ENCODE measurements around the gene LRP2.
"Not testable (repeated sequence)": the region's sequence is repeated elsewhere in the genome, so short reads cannot be mapped to it uniquely, and the experiment has no call there.

The LRP2 gene

GRCh38 chr2:169362118-169362893 is at the start of gene LRP2:
Gene LRP2 (minus strand): TSS chr2:169362534. CDS start chr2:169362399, 135 bp downstream.
- Histone ChIP-seq H3K9me3 (ENCODE audit: control insufficient read depth in 1 of 2, low read length in 2 of 2) (no peaks in the 10 kb centered on the region), H3K36me3 (ENCODE audit: control insufficient read depth in 1 of 2, insufficient read depth in 2 of 2, low read length in 2 of 2) (no peaks in the 10 kb centered on the region), H3K27me3 (ENCODE audit: control insufficient read depth in 1 of 2, insufficient read depth in 2 of 2, low read length in 2 of 2) (peaks cover 44 to 48% of the 10 kb centered on the region in 2 donors), H3K4me3 (ENCODE audit: low read depth in 1 of 2, low read length in 2 of 2) (peak within 1 kb of the TSS; percentile 74 to 85), H3K27ac (ENCODE audit: low read depth, low read length) (no peak within 1 kb of the TSS), H3K9ac (ENCODE audit: low read depth in 1 of 2, low read length in 2 of 2) (no peak within 1 kb of the TSS), H3K4me1 (ENCODE audit: control insufficient read depth in 1 of 2, insufficient read depth in 2 of 2, low read length in 2 of 2) (peaks cover 31 to 38% of the 10 kb centered on the region in 2 donors)

GRCh38 chr2:169406891-169407290 is 44.6 kb upstream of the LRP2 start:
- H3K27ac ChIP-seq (ENCODE audit: low read depth, low read length) = no peak overlapping the region
- no peaks in the 10 kb centered on the region for H3K9me3 ChIP-seq (ENCODE audit: control insufficient read depth in 1 of 2, low read length in 2 of 2)
- H3K36me3 ChIP-seq (ENCODE audit: control insufficient read depth in 1 of 2, insufficient read depth in 2 of 2, low read length in 2 of 2) = no peaks in the 10 kb centered on the region
- H3K9ac ChIP-seq (ENCODE audit: low read depth in 1 of 2, low read length in 2 of 2) = no peak overlapping the region
- no peaks in the 10 kb centered on the region for H3K27me3 ChIP-seq (ENCODE audit: control insufficient read depth in 1 of 2, insufficient read depth in 2 of 2, low read length in 2 of 2)
- H3K4me3 ChIP-seq (ENCODE audit: low read depth in 1 of 2, low read length in 2 of 2) = no peak overlapping the region
- no peaks in the 10 kb centered on the region for H3K4me1 ChIP-seq (ENCODE audit: control insufficient read depth in 1 of 2, insufficient read depth in 2 of 2, low read length in 2 of 2)

- H3K27ac ChIP-seq (ENCODE audit: low read depth, low read length); H3K27me3 ChIP-seq (ENCODE audit: control insufficient read depth in 1 of 2, insufficient read depth in 2 of 2, low read length in 2 of 2); H3K9me3 ChIP-seq (ENCODE audit: control insufficient read depth in 1 of 2, low read length in 2 of 2); H3K9ac ChIP-seq (ENCODE audit: low read depth in 1 of 2, low read length in 2 of 2); H3K36me3 ChIP-seq (ENCODE audit: control insufficient read depth in 1 of 2, insufficient read depth in 2 of 2, low read length in 2 of 2); H3K4me1 ChIP-seq (ENCODE audit: control insufficient read depth in 1 of 2, insufficient read depth in 2 of 2, low read length in 2 of 2); H3K4me3 ChIP-seq (ENCODE audit: low read depth in 1 of 2, low read length in 2 of 2): not testable (repeated sequence)
Measured at GRCh38 chr2:169399491-169399890, 37.2 kb upstream of the LRP2 start.

- Histone ChIP-seq H3K9ac (ENCODE audit: low read depth in 1 of 2, low read length in 2 of 2) (no peak overlapping the region), H3K4me3 (ENCODE audit: low read depth in 1 of 2, low read length in 2 of 2) (no peak overlapping the region), H3K36me3 (ENCODE audit: control insufficient read depth in 1 of 2, insufficient read depth in 2 of 2, low read length in 2 of 2) (no peaks in the 10 kb centered on the region), H3K27me3 (ENCODE audit: control insufficient read depth in 1 of 2, insufficient read depth in 2 of 2, low read length in 2 of 2) (peaks cover 0 to 3% of the 10 kb centered on the region in 2 donors), H3K27ac (ENCODE audit: low read depth, low read length) (no peak overlapping the region), H3K4me1 (ENCODE audit: control insufficient read depth in 1 of 2, insufficient read depth in 2 of 2, low read length in 2 of 2) (no peaks in the 10 kb centered on the region), H3K9me3 (ENCODE audit: control insufficient read depth in 1 of 2, low read length in 2 of 2) (no peaks in the 10 kb centered on the region)
Measured at GRCh38 chr2:169397697-169398096, 35.4 kb upstream of the LRP2 start.

GRCh38 chr2:169395821-169396374 is 33.6 kb upstream of the LRP2 start:
- H3K27me3 ChIP-seq (ENCODE audit: control insufficient read depth in 1 of 2, insufficient read depth in 2 of 2, low read length in 2 of 2) = peaks cover 0 to 3% of the 10 kb centered on the region in 2 donors
- no peaks in the 10 kb centered on the region for H3K36me3 ChIP-seq (ENCODE audit: control insufficient read depth in 1 of 2, insufficient read depth in 2 of 2, low read length in 2 of 2)
- H3K4me3 ChIP-seq (ENCODE audit: low read depth in 1 of 2, low read length in 2 of 2) = no peak overlapping the region
- H3K9ac ChIP-seq (ENCODE audit: low read depth in 1 of 2, low read length in 2 of 2) = no peak overlapping the region
- peaks cover 0 to 3% of the 10 kb centered on the region in 2 donors for H3K4me1 ChIP-seq (ENCODE audit: control insufficient read depth in 1 of 2, insufficient read depth in 2 of 2, low read length in 2 of 2)
- no peak overlapping the region for H3K27ac ChIP-seq (ENCODE audit: low read depth, low read length)
- H3K9me3 ChIP-seq (ENCODE audit: control insufficient read depth in 1 of 2, low read length in 2 of 2) = no peaks in the 10 kb centered on the region

GRCh38 chr2:169393068-169393590 is 30.8 kb upstream of the LRP2 start:
- Histone ChIP-seq H3K4me3 (ENCODE audit: low read depth in 1 of 2, low read length in 2 of 2) (no peak overlapping the region), H3K27ac (ENCODE audit: low read depth, low read length) (no peak overlapping the region), H3K36me3 (ENCODE audit: control insufficient read depth in 1 of 2, insufficient read depth in 2 of 2, low read length in 2 of 2) (no peaks in the 10 kb centered on the region), H3K27me3 (ENCODE audit: control insufficient read depth in 1 of 2, insufficient read depth in 2 of 2, low read length in 2 of 2) (peaks cover 0 to 3% of the 10 kb centered on the region in 2 donors), H3K9me3 (ENCODE audit: control insufficient read depth in 1 of 2, low read length in 2 of 2) (no peaks in the 10 kb centered on the region), H3K9ac (ENCODE audit: low read depth in 1 of 2, low read length in 2 of 2) (no peak overlapping the region), H3K4me1 (ENCODE audit: control insufficient read depth in 1 of 2, insufficient read depth in 2 of 2, low read length in 2 of 2) (peaks cover 0 to 10% of the 10 kb centered on the region in 2 donors)

GRCh38 chr2:169391236-169391635 is 28.9 kb upstream of the LRP2 start:
- Histone ChIP-seq H3K9ac (ENCODE audit: low read depth in 1 of 2, low read length in 2 of 2) (no peak overlapping the region), H3K27me3 (ENCODE audit: control insufficient read depth in 1 of 2, insufficient read depth in 2 of 2, low read length in 2 of 2) (peaks cover 0 to 3% of the 10 kb centered on the region in 2 donors), H3K4me1 (ENCODE audit: control insufficient read depth in 1 of 2, insufficient read depth in 2 of 2, low read length in 2 of 2) (peaks cover 0 to 22% of the 10 kb centered on the region in 2 donors), H3K4me3 (ENCODE audit: low read depth in 1 of 2, low read length in 2 of 2) (no peak overlapping the region), H3K9me3 (ENCODE audit: control insufficient read depth in 1 of 2, low read length in 2 of 2) (no peaks in the 10 kb centered on the region), H3K27ac (ENCODE audit: low read depth, low read length) (no peak overlapping the region), H3K36me3 (ENCODE audit: control insufficient read depth in 1 of 2, insufficient read depth in 2 of 2, low read length in 2 of 2) (no peaks in the 10 kb centered on the region)

GRCh38 chr2:169388161-169388560 is 25.8 kb upstream of the LRP2 start:
- Histone ChIP-seq H3K27ac (ENCODE audit: low read depth, low read length) (no peak overlapping the region), H3K27me3 (ENCODE audit: control insufficient read depth in 1 of 2, insufficient read depth in 2 of 2, low read length in 2 of 2) (peaks cover 0 to 3% of the 10 kb centered on the region in 2 donors), H3K4me3 (ENCODE audit: low read depth in 1 of 2, low read length in 2 of 2) (no peak overlapping the region), H3K9ac (ENCODE audit: low read depth in 1 of 2, low read length in 2 of 2) (no peak overlapping the region), H3K36me3 (ENCODE audit: control insufficient read depth in 1 of 2, insufficient read depth in 2 of 2, low read length in 2 of 2) (no peaks in the 10 kb centered on the region), H3K4me1 (ENCODE audit: control insufficient read depth in 1 of 2, insufficient read depth in 2 of 2, low read length in 2 of 2) (peaks cover 0 to 23% of the 10 kb centered on the region in 2 donors), H3K9me3 (ENCODE audit: control insufficient read depth in 1 of 2, low read length in 2 of 2) (no peaks in the 10 kb centered on the region)

GRCh38 chr2:169386722-169387121 is 24.4 kb upstream of the LRP2 start:
- H3K9me3 ChIP-seq (ENCODE audit: control insufficient read depth in 1 of 2, low read length in 2 of 2) = no peaks in the 10 kb centered on the region
- H3K9ac ChIP-seq (ENCODE audit: low read depth in 1 of 2, low read length in 2 of 2) = no peak overlapping the region
- H3K36me3 ChIP-seq (ENCODE audit: control insufficient read depth in 1 of 2, insufficient read depth in 2 of 2, low read length in 2 of 2) = no peaks in the 10 kb centered on the region
- H3K4me3 ChIP-seq (ENCODE audit: low read depth in 1 of 2, low read length in 2 of 2) = no peak overlapping the region
- H3K4me1 ChIP-seq (ENCODE audit: control insufficient read depth in 1 of 2, insufficient read depth in 2 of 2, low read length in 2 of 2) = peaks cover 0 to 23% of the 10 kb centered on the region in 2 donors
- H3K27me3 ChIP-seq (ENCODE audit: control insufficient read depth in 1 of 2, insufficient read depth in 2 of 2, low read length in 2 of 2) = no peaks in the 10 kb centered on the region
- H3K27ac ChIP-seq (ENCODE audit: low read depth, low read length) = no peak overlapping the region

- Histone ChIP-seq H3K36me3 (ENCODE audit: control insufficient read depth in 1 of 2, insufficient read depth in 2 of 2, low read length in 2 of 2) (no peaks in the 10 kb centered on the region), H3K27me3 (ENCODE audit: control insufficient read depth in 1 of 2, insufficient read depth in 2 of 2, low read length in 2 of 2) (no peaks in the 10 kb centered on the region), H3K27ac (ENCODE audit: low read depth, low read length) (no peak overlapping the region), H3K4me1 (ENCODE audit: control insufficient read depth in 1 of 2, insufficient read depth in 2 of 2, low read length in 2 of 2) (peaks cover 0 to 13% of the 10 kb centered on the region in 2 donors), H3K9ac (ENCODE audit: low read depth in 1 of 2, low read length in 2 of 2) (no peak overlapping the region), H3K9me3 (ENCODE audit: control insufficient read depth in 1 of 2, low read length in 2 of 2) (no peaks in the 10 kb centered on the region), H3K4me3 (ENCODE audit: low read depth in 1 of 2, low read length in 2 of 2) (no peak overlapping the region)
Measured at GRCh38 chr2:169384816-169385215, 22.5 kb upstream of the LRP2 start.
